ENCODE data around the gene SYNDIG1. TPM values are rescaled to one million over a fixed set of nuclear protein-coding genes. Genes with fewer than 3 reads are reported as not detected.

Gene SYNDIG1
- total and polyA plus RNA-seq, 9 of the 15 experiments (the other 6 are each of a cell fraction or from before 2014, with no cell fraction given), result not detected

DNA sequence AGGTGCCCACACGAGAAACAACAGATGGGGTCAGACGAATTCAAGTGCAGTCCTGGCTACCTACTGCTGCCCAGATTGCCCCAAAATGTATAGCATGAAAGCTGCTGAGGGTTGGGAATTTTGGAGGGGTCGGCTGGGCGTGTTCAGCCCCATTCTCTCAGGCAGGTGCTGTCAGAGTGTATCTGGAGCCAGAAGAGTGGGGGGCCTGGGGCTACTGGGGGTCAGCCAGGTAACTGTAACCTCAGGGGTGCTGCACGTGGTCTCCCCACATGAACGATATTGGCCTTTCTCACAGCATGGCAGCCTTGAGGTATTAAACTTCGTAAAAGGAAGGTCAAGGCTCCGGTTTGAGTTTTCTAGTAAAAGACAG, 14.6 kb downstream of the SYNDIG1 start:
- Histone ChIP-seq H3K9me3 (replicated peaks; ENCODE audit: control insufficient read depth, insufficient read depth, low read depth, low read length) (no peaks in the 10 kb centered on the region), H2AFZ (ENCODE audit: low read depth, low read length) (no peak overlapping the region), H3K4me3 (no peak overlapping the region), H4K20me1 (replicated peaks; ENCODE audit: control insufficient read depth, insufficient read depth, low read length) (no peaks in the 10 kb centered on the region), H3K4me2 (ENCODE audit: insufficient read depth, low read length) (no peak overlapping the region), H3K9ac (ENCODE audit: insufficient read depth in 1 of 2, low read depth in 2 of 2, low read length in 2 of 2) (no peak overlapping the region), H3K4me1 (replicated peaks in 1 of 2; ENCODE audit: control insufficient read depth in 2 of 2, insufficient read depth in 2 of 2, low read length in 2 of 2) (no peaks in the 10 kb centered on the region), H3K36me3 (ENCODE audit: control insufficient read depth, insufficient read depth, low read length) (no peaks in the 10 kb centered on the region), H3K79me2 (ENCODE audit: control insufficient read depth, insufficient read depth, low read length) (no peaks in the 10 kb centered on the region), H3K9me1 (ENCODE audit: control insufficient read depth, insufficient read depth, low read length) (no peaks in the 10 kb centered on the region), H3K27me3 (ENCODE audit: control insufficient read depth in 2 of 2, insufficient read depth in 2 of 2, low read length in 2 of 2) (no peaks in the 10 kb centered on the region), H3K27ac (ENCODE audit: extremely low read depth, low read depth, low read length) (no peak overlapping the region)
- no peak for TF ChIP-seq ERF (CRISPR knock-in tag; IDR thresholded peaks at IDR 0.05)
- TF ChIP-seq SMARCA5 (IDR thresholded peaks at IDR 0.05), result no peak
- no peak for TF ChIP-seq TAL1 (IDR thresholded peaks at IDR 0.05)
- TF ChIP-seq EGR1 (conservative IDR thresholded peaks at IDR 0.05), result no peak
- TF ChIP-seq MCM3 (IDR thresholded peaks at IDR 0.05), result no peak
- TF ChIP-seq, protein P1, sequence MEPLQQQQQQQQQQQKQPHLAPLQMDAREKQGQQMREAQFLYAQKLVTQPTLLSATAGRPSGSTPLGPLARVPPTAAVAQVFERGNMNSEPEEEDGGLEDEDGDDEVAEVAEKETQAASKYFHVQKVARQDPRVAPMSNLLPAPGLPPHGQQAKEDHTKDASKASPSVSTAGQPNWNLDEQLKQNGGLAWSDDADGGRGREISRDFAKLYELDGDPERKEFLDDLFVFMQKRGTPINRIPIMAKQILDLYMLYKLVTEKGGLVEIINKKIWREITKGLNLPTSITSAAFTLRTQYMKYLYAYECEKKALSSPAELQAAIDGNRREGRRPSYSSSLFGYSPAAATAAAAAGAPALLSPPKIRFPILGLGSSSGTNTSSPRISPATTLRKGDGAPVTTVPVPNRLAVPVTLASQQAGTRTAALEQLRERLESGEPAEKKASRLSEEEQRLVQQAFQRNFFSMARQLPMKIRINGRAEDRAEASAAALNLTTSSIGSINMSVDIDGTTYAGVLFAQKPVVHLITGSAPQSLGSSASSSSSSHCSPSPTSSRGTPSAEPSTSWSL (CRISPR knock-in tag; IDR thresholded peaks at IDR 0.05; ENCODE audit: borderline replicate concordance), result no peak
- TF ChIP-seq, protein P2, sequence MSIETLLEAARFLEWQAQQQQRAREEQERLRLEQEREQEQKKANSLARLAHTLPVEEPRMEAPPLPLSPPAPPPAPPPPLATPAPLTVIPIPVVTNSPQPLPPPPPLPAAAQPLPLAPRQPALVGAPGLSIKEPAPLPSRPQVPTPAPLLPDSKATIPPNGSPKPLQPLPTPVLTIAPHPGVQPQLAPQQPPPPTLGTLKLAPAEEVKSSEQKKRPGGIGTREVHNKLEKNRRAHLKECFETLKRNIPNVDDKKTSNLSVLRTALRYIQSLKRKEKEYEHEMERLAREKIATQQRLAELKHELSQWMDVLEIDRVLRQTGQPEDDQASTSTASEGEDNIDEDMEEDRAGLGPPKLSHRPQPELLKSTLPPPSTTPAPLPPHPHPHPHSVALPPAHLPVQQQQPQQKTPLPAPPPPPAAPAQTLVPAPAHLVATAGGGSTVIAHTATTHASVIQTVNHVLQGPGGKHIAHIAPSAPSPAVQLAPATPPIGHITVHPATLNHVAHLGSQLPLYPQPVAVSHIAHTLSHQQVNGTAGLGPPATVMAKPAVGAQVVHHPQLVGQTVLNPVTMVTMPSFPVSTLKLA (conservative IDR thresholded peaks at IDR 0.05), result no peak
- TF ChIP-seq GATAD2A (IDR thresholded peaks at IDR 0.05), result no peak
- no peak for TF ChIP-seq MAFG (tag; conservative IDR thresholded peaks at IDR 0.05)
- intact Hi-C loops (cut with micrococcal nuclease) (no loop called here), in situ Hi-C loops (cut with MboI) (no loop called here)
- POLR2A ChIA-PET, result no interaction called here
- no peak for FAIRE-seq
- no peak for DNase-seq (ENCODE audit: extremely low read depth in 1 of 4, low spot score in 3 of 4)
- no peak for ATAC-seq
- no TSS peak for BruUV-seq (replicated peaks)
- 0% methylated on average over 6 of the region's 8 CpGs for WGBS (ENCODE audit: insufficient coverage, low coverage, missing lambda C conversion rate)
- CTCF ChIA-PET (ENCODE audit: low intra/inter-chr PET ratio), result no interaction called here
